Measurements from ENCODE around the gene UBE2O.

- no peak for TF ChIP-seq CTCF (IDR thresholded peaks at IDR 0.05)
- TF ChIP-seq POLR2A (IDR thresholded peaks at IDR 0.05): no peak
Measured at GRCh38 chr17:76453431-76453743, 435 bp upstream of the UBE2O start.

Measured in Peyer's patch (tissue), 4 donors.